MM.1S (cell line): ENCODE measurements around the gene TJP2.

Source experiments
- DNase-seq: peaks from one replicate; pipeline ENCODE4 v3.0.0-alpha.2; 2015
- H2AFZ ChIP-seq: fragments of 300-600 bp; sonication (generic); 2 replicates; pipeline ENCODE4 v1.6.0; 2016; ENCODE audit warnings: antibody characterized with exemption, low read length
- H3F3A ChIP-seq: fragments of 300-600 bp; sonication (generic); 2 replicates; pipeline ENCODE4 v1.6.1; 2016; ENCODE audit warnings: mild to moderate bottlenecking, antibody characterized with exemption, low read length, moderate library complexity, mixed read lengths; ENCODE audit not compliant: insufficient read depth
- H3K27ac ChIP-seq: fragments of 300-600 bp; sonication (generic); 2 replicates; pipeline ENCODE4 v1.5.1; 2016; ENCODE audit warnings: mild to moderate bottlenecking, low read length
- H3K27me3 ChIP-seq: fragments of 300-600 bp; sonication (generic); replicated peaks from 2 replicates; pipeline ENCODE4 v1.6.0; 2016; ENCODE audit warnings: low read length; ENCODE audit not compliant: insufficient read depth
- H3K36me3 ChIP-seq: fragments of 300-600 bp; sonication (generic); replicated peaks from 2 replicates; pipeline ENCODE4 v1.6.1; 2016; ENCODE audit warnings: mild to moderate bottlenecking, low read length, mixed read lengths; ENCODE audit not compliant: insufficient read depth
- H3K4me1 ChIP-seq: fragments of 300-600 bp; sonication (generic); 2 replicates; pipeline ENCODE4 v1.6.1; 2016; ENCODE audit warnings: low read length, mixed read lengths
- H3K4me2 ChIP-seq: fragments of 300-600 bp; sonication (generic); 2 replicates; pipeline ENCODE4 v1.6.0; 2016; ENCODE audit warnings: low read depth, low read length
- H3K4me3 ChIP-seq: fragments of 300-600 bp; sonication (generic); 2 replicates; pipeline ENCODE4 v1.5.1; 2016; ENCODE audit warnings: low read length, mixed read lengths
- H3K79me2 ChIP-seq: fragments of 300-600 bp; sonication (generic); 2 replicates; pipeline ENCODE4 v1.6.1; 2016; ENCODE audit warnings: mixed run types, low read length, mixed read lengths
- H3K9ac ChIP-seq: fragments of 300-600 bp; sonication (generic); 2 replicates; pipeline ENCODE4 v1.6.1; 2016; ENCODE audit warnings: low read length, mixed read lengths
- H3K9me2 ChIP-seq: fragments of 300-600 bp; sonication (generic); replicated peaks from 2 replicates; pipeline ENCODE4 v1.6.1; 2016; ENCODE audit warnings: mild to moderate bottlenecking, low read length, mixed read lengths; ENCODE audit not compliant: insufficient read depth
- H3K9me3 ChIP-seq: fragments of 300-600 bp; sonication (generic); replicated peaks from 2 replicates; pipeline ENCODE4 v1.6.1; 2016; ENCODE audit warnings: mild to moderate bottlenecking, low read length, mixed read lengths; ENCODE audit not compliant: insufficient read depth
- H4K20me1 ChIP-seq: fragments of 300-600 bp; sonication (generic); 2 replicates; pipeline ENCODE4 v1.6.1; 2016; ENCODE audit warnings: mild to moderate bottlenecking, low read length, moderate library complexity, mixed read lengths; ENCODE audit not compliant: insufficient read depth
- EZH2 ChIP-seq: fragments of 300-600 bp; sonication (generic); optimal IDR thresholded peaks from 2 replicates; pipeline ENCODE3; 2017; ENCODE audit warnings: low read depth, mild to moderate bottlenecking, antibody characterized with exemption, low read length, mixed read lengths
- EZH2phosphoT487 ChIP-seq: fragments of 300-600 bp; sonication (generic); IDR thresholded peaks from 2 replicates; pipeline ENCODE4 v1.6.1; 2018; ENCODE audit warnings: antibody characterized with exemption, low read length
- TF ChIP-seq, protein P1 (sequence below): fragments of 300-600 bp; sonication (generic); IDR thresholded peaks from 2 replicates; pipeline ENCODE4 v1.5.1; 2016; ENCODE audit warnings: antibody characterized with exemption, low read length, mixed read lengths

The TJP2 gene

DNA sequence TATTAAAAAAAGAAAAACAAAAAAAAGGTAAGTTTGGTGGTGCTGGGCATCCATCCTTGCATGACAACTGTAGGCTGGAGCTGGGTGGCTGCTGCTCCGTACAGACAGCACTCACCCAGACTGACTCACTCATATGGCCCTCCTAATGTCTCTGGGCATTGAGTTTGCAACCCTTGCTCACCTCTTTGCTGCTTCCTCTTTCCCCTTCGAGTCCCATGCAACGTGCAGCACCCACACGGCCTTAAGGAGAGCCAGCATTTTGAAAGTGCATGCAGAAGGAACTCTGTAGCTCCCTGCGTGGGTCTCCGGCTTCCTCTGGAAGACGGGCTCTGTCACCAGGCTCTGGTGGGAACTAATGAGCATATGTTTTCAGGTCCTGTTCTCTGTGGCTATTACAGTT, 90.4 kb downstream of the TJP2 start:
- TF ChIP-seq EZH2 (no peak), EZH2phosphoT487 (no peak)
- TF ChIP-seq, protein P1, sequence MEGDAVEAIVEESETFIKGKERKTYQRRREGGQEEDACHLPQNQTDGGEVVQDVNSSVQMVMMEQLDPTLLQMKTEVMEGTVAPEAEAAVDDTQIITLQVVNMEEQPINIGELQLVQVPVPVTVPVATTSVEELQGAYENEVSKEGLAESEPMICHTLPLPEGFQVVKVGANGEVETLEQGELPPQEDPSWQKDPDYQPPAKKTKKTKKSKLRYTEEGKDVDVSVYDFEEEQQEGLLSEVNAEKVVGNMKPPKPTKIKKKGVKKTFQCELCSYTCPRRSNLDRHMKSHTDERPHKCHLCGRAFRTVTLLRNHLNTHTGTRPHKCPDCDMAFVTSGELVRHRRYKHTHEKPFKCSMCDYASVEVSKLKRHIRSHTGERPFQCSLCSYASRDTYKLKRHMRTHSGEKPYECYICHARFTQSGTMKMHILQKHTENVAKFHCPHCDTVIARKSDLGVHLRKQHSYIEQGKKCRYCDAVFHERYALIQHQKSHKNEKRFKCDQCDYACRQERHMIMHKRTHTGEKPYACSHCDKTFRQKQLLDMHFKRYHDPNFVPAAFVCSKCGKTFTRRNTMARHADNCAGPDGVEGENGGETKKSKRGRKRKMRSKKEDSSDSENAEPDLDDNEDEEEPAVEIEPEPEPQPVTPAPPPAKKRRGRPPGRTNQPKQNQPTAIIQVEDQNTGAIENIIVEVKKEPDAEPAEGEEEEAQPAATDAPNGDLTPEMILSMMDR = no peak
- no peak for DNase-seq
- H3K27me3 ChIP-seq = no peaks in the 10 kb centered on the region
- no peak overlapping the region for H3K9ac ChIP-seq
- H3K4me1 ChIP-seq = no peaks in the 10 kb centered on the region
- H3K27ac ChIP-seq = no peak overlapping the region
- H3K36me3 ChIP-seq = no peaks in the 10 kb centered on the region
- no peaks in the 10 kb centered on the region for H3K9me3 ChIP-seq
- no peak overlapping the region for H2AFZ ChIP-seq
- no peak overlapping the region for H3K4me3 ChIP-seq
- no peaks in the 10 kb centered on the region for H4K20me1 ChIP-seq
- H3F3A ChIP-seq = no peaks in the 10 kb centered on the region
- H3K79me2 ChIP-seq = no peaks in the 10 kb centered on the region
- no peaks in the 10 kb centered on the region for H3K9me2 ChIP-seq
- no peak overlapping the region for H3K4me2 ChIP-seq

DNA sequence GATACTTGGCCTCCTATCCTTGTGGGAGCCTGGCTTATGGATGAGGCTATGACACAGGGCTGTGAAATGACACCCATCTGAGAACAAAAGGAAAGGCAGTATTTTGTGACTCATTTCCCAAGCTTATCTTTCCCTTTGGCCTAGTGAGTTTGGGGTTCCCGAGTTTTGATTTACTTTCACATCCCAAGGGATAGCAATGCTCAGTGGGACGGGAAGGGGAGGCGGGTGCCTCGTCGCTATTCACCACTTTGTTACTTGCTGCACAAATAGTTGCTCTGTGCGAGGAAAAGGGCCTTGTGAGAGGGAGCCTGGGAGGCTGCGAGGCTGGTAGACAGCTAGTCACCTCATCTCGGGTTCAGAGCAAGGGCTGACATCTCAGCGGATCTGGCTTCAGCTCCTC, 91.8 kb downstream of the TJP2 start:
- Histone ChIP-seq H3K9me3 (no peaks in the 10 kb centered on the region), H3K79me2 (no peaks in the 10 kb centered on the region), H3K27me3 (no peaks in the 10 kb centered on the region), H3K4me1 (no peaks in the 10 kb centered on the region), H2AFZ (no peak overlapping the region), H3K4me3 (no peak overlapping the region), H4K20me1 (no peaks in the 10 kb centered on the region), H3F3A (no peaks in the 10 kb centered on the region), H3K9ac (no peak overlapping the region), H3K4me2 (no peak overlapping the region), H3K9me2 (no peaks in the 10 kb centered on the region), H3K27ac (no peak overlapping the region), H3K36me3 (no peaks in the 10 kb centered on the region)
- no peak for DNase-seq
- TF ChIP-seq EZH2phosphoT487 (no peak), EZH2 (no peak)
- TF ChIP-seq, protein P1 = no peak

DNA sequence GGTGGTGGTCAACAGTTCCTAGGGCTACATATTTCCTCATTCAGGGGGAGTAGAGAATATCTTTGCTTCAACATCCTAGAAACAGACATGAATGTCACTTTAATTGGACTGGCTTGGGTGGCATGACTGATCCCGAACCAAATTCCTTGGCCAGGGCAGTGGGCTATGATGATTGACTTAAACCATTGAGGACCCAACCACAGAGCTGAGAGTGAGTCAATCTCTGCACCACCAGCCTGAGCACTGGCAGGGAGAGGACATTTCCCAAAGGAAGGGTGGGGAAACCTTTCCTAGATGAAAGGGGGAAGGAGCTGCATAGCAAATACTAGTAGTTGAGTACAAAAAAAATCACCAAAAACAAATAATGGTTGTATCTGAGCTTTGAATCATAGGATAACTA, 98.1 kb downstream of the TJP2 start:
- H3K9ac ChIP-seq = no peak overlapping the region
- no peaks in the 10 kb centered on the region for H3K27me3 ChIP-seq
- no peaks in the 10 kb centered on the region for H4K20me1 ChIP-seq
- no peak for DNase-seq
- H3K27ac ChIP-seq = no peak overlapping the region
- no peaks in the 10 kb centered on the region for H3K9me3 ChIP-seq
- no peaks in the 10 kb centered on the region for H3F3A ChIP-seq
- no peaks in the 10 kb centered on the region for H3K36me3 ChIP-seq
- H2AFZ ChIP-seq = no peak overlapping the region
- H3K4me2 ChIP-seq = no peak overlapping the region
- no peaks in the 10 kb centered on the region for H3K9me2 ChIP-seq
- TF ChIP-seq, protein P1 = no peak
- TF ChIP-seq EZH2phosphoT487 = no peak
- TF ChIP-seq EZH2 = no peak
- no peaks in the 10 kb centered on the region for H3K4me1 ChIP-seq
- H3K4me3 ChIP-seq = no peak overlapping the region
- H3K79me2 ChIP-seq = no peaks in the 10 kb centered on the region
